Measurements from ENCODE around the gene CEP112. TPM values are rescaled to one million over a fixed set of nuclear protein-coding genes. Genes with fewer than 3 reads are reported as not detected.

Gene CEP112
- total and polyA plus RNA-seq, 4 donors, result 5.9 to 32.9 (median 18.8) TPM

- H3K9ac ChIP-seq (ENCODE audit: insufficient read depth in 1 of 2, low read length in 2 of 2), result no peak overlapping the region
- peaks cover 0 to 36% (median 10%) of the 10 kb centered on the region in 5 donors for H3K4me1 ChIP-seq (ENCODE audit: control insufficient read depth in 5 of 5, insufficient read depth in 5 of 5, low read length in 5 of 5)
- no peak overlapping the region for H3K27ac ChIP-seq (ENCODE audit: low read depth in 1 of 2, low read length in 1 of 2)
- WGBS, 2 donors, result 93 to 94% methylated on average over 3 of the region's 3 CpGs
- H3K4me3 ChIP-seq, result no peak overlapping the region
- H3K36me3 ChIP-seq (ENCODE audit: control insufficient read depth in 4 of 4, insufficient read depth in 4 of 4, low read length in 4 of 4), result peaks cover 0 to 3% (median 0%) of the 10 kb centered on the region in 4 donors
- TF ChIP-seq CTCF (IDR thresholded peaks at IDR 0.05; ENCODE audit: control extremely low read depth, extremely low read depth), result no peak
- DNase-seq (no peak), ATAC-seq (ENCODE audit: insufficient read depth, low FRiP score) (no peak)
- peaks cover 0 to 3% (median 0%) of the 10 kb centered on the region in 4 donors for H3K9me3 ChIP-seq (ENCODE audit: control insufficient read depth in 4 of 4, insufficient read depth in 3 of 4, low read length in 3 of 4)
- H3K27me3 ChIP-seq (ENCODE audit: control insufficient read depth in 3 of 3, insufficient read depth in 3 of 3, low read length in 2 of 3), result no peaks in the 10 kb centered on the region
Observed at GRCh38 chr17:65729207-65729606, 462.7 kb downstream of the CEP112 start.

GRCh38 chr17:65727832-65728231, 464.1 kb downstream of the CEP112 start:
- no peak for TF ChIP-seq CTCF (IDR thresholded peaks at IDR 0.05; ENCODE audit: control extremely low read depth, extremely low read depth)
- H3K4me1 ChIP-seq (ENCODE audit: control insufficient read depth in 5 of 5, insufficient read depth in 5 of 5, low read length in 5 of 5), result peaks cover 0 to 49% (median 10%) of the 10 kb centered on the region in 5 donors
- no peaks in the 10 kb centered on the region for H3K27me3 ChIP-seq (ENCODE audit: control insufficient read depth in 3 of 3, insufficient read depth in 3 of 3, low read length in 2 of 3)
- H3K9me3 ChIP-seq (ENCODE audit: control insufficient read depth in 4 of 4, insufficient read depth in 3 of 4, low read length in 3 of 4), result peaks cover 0 to 3% (median 0%) of the 10 kb centered on the region in 4 donors
- 79 to 85% methylated on average over 2 of the region's 2 CpGs for WGBS, 2 donors
- DNase-seq, result no peak
- ATAC-seq (ENCODE audit: insufficient read depth, low FRiP score), result no peak
- H3K27ac ChIP-seq (ENCODE audit: low read depth in 1 of 2, low read length in 1 of 2), result no peak overlapping the region
- no peak overlapping the region for H3K9ac ChIP-seq (ENCODE audit: insufficient read depth in 1 of 2, low read length in 2 of 2)
- no peak overlapping the region for H3K4me3 ChIP-seq
- peaks cover 0 to 3% (median 0%) of the 10 kb centered on the region in 4 donors for H3K36me3 ChIP-seq (ENCODE audit: control insufficient read depth in 4 of 4, insufficient read depth in 4 of 4, low read length in 4 of 4)

- Histone ChIP-seq H3K9ac (ENCODE audit: insufficient read depth in 1 of 2, low read length in 2 of 2) (no peak overlapping the region), H3K4me1 (ENCODE audit: control insufficient read depth in 5 of 5, insufficient read depth in 5 of 5, low read length in 5 of 5) (peaks cover 0 to 53% (median 10%) of the 10 kb centered on the region in 5 donors), H3K9me3 (ENCODE audit: control insufficient read depth in 4 of 4, insufficient read depth in 3 of 4, low read length in 3 of 4) (peaks cover 0 to 3% (median 0%) of the 10 kb centered on the region in 4 donors), H3K27me3 (ENCODE audit: control insufficient read depth in 3 of 3, insufficient read depth in 3 of 3, low read length in 2 of 3) (no peaks in the 10 kb centered on the region), H3K36me3 (ENCODE audit: control insufficient read depth in 4 of 4, insufficient read depth in 4 of 4, low read length in 4 of 4) (peaks cover 0 to 3% (median 0%) of the 10 kb centered on the region in 4 donors), H3K27ac (ENCODE audit: low read depth in 1 of 2, low read length in 1 of 2) (no peak overlapping the region), H3K4me3 (no peak overlapping the region)
- no peak for TF ChIP-seq CTCF (IDR thresholded peaks at IDR 0.05; ENCODE audit: control extremely low read depth, extremely low read depth)
- 75 to 92% methylated on average over 2 of the region's 2 CpGs for WGBS, 2 donors
- DNase-seq (peak; percentile 52 to 90 (median 85)), ATAC-seq (ENCODE audit: insufficient read depth, low FRiP score) (no peak)
Observed at GRCh38 chr17:65727246-65727645, 464.7 kb downstream of the CEP112 start.

All from lung (tissue), 12 donors.